Dedifferentiated amniotic fluid mesenchymal stem cell (primary cell): ENCODE results near the gene TBC1D3G.
"Not testable (repeated sequence)": the region's sequence is repeated elsewhere in the genome, so short reads cannot be mapped to it uniquely, and the experiment has no call there.

Experiments
- DNase-seq: peaks from one replicate; pipeline ENCODE4 v3.0.0-alpha.2; 2016; ENCODE audit errors: extremely low spot score

TBC1D3G gene

DNA sequence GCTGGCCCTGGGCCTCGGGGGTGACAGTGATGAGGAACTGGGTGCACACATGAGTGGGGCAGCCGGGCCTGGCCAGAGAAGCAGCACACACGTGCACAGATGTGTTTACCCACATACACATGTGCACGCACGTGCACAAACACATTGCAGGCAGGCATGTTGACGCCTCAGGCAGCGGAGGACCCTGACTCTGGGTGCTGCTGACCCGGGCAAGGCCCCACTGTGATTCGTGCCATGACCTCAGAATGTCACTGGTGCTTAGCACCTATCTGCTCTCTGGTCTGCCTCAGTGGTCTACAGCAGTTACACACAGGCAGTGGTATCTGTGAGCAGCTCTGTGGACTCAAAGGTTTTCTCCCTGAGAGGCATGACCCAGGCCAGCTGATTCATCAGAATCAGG, at the start of gene TBC1D3G:
TSS of gene TBC1D3G (plus strand) at position 301 of the 400 bp plus-strand sequence. CDS start 1,528 bp downstream, outside the sequence.
- not testable (repeated sequence) for DNase-seq

DNA sequence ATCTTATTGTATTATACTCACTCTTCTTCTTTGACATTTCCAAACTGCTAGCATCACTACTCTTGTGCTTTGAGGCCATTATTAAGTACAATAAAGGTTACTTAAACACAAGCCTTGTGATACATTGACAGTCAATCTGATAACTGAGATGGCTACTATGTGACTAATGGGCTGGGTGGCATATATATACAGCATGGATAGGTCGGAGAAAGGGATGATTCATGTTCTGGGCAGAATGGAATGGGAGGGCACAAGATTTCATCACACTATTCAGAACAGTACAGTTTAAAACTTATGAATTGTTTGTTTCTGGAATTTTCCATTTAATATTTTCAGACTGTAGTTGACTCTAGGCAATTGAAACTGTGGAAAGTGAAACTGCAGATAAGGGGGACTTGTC, 40.4 kb upstream of the TBC1D3G start:
- not testable (repeated sequence) for DNase-seq

DNA sequence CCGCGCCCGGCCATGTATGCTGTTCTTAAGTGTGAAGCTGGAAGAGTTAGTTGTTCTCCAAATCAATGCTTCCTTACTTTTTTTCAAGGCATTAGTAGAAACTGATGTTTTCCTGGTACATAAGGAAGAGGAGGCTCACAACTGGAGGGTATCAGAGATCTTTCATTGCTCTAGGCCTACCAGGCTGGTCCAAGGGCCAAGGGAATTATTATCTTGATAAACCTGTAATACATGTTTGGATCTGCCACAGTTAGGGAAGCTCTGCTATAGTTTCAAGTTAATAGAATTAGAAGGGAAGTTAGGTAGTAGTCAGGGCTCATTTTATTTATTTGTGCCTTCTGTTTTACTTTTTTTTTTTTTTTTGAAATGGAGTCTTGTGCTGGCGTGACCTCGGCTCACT, 39.5 kb upstream of the TBC1D3G start:
- not testable (repeated sequence) for DNase-seq

DNA sequence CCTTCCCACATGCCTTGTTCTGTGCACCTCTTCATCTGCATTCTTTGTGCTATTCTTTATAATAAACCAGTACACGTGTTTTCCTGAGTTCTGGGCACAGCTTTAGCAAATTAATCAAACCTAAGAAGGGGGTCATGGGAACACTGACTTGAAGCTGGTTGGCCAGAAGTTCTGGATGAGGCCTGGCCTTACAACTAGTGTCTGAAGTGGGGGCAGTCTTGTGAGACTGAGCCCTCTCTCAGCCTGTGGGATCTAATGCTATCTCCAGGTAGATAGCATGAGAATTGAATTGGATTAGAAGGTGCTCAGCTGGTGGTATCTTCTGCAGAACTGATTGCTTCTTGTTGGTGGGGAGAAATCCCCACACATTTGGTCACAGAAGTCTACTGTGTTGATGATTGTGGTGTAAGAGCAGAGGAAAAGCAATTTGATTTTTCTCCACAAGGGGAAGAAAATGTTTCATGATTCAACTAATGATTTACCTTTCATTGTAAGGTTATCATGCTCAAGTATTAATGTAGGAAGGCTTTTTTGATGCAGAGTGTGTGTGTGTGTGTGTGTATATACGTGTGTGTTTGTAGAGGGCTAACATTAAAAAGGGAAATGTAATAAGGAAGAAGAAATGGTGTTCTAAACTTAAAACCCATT, 33.6 kb upstream of the TBC1D3G start:
- not testable (repeated sequence) for DNase-seq

DNA sequence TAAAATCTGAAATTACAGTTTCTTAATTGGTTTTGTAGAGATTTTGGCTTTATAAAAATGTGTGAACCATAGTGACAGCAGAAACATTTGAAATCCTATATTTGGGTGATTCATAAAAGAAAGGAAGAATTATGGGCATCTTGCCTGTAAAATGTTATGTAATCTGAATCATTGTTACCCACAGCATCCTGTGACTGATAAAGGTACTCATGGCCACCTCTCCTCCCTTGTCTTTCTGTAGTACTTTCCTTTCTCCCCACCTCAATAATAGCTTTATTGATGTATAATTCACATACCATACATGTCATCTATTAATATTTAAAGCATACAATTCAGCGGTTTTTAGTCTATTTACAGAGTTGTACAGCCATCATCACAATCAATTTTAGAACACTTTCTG, 28.5 kb upstream of the TBC1D3G start:
- not testable (repeated sequence) for DNase-seq

DNA sequence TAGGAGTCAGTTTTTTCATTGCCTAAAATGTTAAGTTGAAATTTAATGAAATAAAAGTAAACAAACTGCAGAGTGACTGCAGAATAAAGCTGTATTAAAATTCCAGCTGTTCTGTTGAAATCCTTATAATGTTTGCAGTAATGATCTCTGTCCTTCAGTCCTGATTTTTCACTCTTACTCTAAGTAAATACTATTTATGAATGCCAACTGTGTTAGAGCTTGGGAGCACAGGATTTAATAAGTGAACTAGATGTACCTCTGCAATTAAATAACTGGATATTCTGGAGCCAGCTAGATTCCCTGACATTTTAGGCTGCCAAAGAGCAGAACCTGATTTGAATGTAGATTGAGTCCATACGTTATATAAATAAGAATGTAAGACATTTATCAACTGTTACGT, 7.9 kb upstream of the TBC1D3G start:
- not testable (repeated sequence) for DNase-seq

DNA sequence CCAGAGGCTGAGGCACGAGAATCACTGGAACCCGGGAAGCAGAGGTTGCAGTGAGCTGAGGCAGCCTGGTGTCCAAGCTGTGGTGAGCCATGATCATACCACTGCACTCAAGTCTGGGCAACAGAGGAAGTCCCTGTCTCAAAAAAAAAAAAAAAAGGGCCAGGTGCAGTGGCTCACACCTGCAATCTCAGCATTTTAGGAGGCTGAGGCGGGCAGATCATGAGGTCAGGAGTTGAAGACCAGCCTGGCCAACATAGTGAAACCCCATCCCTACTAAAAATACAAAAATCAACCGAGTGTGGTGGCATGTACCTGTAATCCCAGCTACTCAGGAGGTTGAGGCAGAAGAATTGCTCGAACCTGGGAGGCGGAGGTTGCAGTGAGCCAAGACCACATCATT, 38.8 kb downstream of the TBC1D3G start:
- DNase-seq = not testable (repeated sequence)

DNA sequence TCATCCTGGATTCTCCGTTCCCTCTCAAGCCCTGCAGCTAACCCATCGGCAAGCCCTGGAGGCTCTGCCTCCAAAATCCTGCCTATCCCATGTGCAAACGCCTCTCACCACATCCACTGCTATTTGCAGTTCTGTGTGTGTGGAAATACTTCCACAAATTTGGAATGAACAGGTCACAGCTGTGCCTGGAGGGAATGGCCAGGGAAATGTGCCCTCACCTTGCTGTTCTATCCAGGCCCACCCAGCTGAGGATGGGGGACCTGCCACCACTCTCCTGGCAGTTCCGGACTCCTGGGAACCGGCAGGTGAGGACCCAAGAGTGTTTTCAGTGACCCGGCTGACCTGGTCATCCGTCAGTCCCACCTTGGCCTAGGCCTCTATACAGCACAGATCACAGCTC, 52.3 kb downstream of the TBC1D3G start:
- not testable (repeated sequence) for DNase-seq
